HG02973 (cell line): ENCODE data around the gene RAB3C.

ENCODE experiments used
- ATAC-seq: cut with Tn5 transposase; IDR thresholded peaks from one replicate; pipeline ENCODE4 v1.9.1; 2021; ENCODE audit warnings: moderate library complexity; ENCODE audit not compliant: unreplicated experiment

Gene RAB3C

GRCh38 chr5:58816181-58816731 lies 233.4 kb downstream of the RAB3C start:
- no peak for ATAC-seq

DNA sequence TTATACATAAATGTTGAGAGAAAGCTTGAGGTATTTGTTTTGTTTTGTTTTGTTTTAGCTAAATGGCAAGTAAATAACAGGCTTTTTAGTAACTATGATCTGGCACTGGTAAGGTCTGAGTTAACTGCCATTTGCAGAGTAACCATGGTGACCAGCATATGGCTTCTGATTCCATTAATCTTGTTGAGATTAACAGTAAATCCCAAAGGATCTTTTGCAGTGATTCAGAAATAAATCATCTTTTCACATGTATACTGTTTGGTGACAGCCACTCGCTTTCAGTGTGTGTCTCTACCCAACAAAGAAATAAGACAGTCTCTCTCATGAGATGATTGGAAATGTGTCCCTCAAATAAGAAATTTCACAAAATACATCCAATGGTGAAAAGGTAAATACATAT lies 235.6 kb downstream of the RAB3C start:
- no peak for ATAC-seq

DNA sequence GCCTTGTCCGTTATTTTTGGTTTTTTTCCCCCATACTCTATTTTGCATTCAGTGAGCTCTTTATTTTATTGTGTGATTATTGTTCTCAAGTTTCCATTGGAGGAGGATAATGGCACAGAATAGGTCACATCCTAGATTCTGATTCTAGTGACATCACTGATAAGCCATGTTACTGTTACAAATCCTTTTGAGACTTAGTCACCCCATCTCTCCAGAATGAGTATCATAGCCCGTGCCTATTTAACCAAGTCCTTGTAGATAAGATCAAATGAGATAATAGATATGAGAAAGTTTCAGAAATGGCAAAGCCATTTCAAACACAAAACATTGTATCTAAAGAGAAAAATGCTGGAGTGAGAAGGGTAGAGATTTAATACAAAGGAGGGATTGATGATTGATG lies 242.6 kb downstream of the RAB3C start:
- no peak for ATAC-seq

- ATAC-seq, result no peak
These were observed 243.0 kb downstream of the RAB3C start for GRCh38 chr5:58825899-58826298.

DNA sequence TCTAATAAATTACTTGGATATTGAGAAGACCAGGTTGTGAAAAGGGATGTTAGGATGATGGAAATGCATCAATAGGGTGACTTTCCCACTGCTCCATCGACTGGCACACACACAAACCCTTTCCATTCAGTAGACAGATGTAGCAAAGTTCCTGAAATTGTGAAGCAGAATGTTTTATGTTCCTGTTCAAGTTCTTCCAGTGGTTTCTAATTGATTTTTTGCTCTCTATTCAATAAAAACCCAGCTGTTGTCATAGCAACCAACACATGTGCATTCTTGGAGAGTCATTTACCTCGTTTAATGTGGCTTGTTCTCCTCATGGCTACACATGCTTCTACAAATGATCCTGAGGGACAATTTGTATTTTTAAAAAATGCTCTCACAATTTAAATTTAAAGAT lies 244.6 kb downstream of the RAB3C start:
- ATAC-seq, result no peak

DNA sequence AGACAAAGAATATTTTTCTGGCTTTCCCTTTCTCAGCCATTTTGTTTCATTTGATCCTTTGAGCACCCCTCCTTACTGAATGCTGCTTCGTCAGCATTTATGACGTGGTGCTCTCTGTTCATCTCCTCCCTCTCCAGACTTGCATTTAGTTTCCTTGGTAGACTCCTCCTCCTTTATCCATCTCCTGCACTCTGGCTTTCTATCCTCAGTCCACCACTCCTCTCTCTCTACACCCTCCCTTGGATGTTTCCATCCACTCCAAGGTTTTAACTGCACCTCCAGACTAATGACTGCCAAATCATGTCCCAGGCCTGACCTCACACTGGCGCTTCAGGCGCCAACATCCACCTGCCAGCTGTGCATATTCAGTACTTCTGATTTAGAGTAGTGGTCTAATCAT lies 245.4 kb downstream of the RAB3C start:
- no peak for ATAC-seq

DNA sequence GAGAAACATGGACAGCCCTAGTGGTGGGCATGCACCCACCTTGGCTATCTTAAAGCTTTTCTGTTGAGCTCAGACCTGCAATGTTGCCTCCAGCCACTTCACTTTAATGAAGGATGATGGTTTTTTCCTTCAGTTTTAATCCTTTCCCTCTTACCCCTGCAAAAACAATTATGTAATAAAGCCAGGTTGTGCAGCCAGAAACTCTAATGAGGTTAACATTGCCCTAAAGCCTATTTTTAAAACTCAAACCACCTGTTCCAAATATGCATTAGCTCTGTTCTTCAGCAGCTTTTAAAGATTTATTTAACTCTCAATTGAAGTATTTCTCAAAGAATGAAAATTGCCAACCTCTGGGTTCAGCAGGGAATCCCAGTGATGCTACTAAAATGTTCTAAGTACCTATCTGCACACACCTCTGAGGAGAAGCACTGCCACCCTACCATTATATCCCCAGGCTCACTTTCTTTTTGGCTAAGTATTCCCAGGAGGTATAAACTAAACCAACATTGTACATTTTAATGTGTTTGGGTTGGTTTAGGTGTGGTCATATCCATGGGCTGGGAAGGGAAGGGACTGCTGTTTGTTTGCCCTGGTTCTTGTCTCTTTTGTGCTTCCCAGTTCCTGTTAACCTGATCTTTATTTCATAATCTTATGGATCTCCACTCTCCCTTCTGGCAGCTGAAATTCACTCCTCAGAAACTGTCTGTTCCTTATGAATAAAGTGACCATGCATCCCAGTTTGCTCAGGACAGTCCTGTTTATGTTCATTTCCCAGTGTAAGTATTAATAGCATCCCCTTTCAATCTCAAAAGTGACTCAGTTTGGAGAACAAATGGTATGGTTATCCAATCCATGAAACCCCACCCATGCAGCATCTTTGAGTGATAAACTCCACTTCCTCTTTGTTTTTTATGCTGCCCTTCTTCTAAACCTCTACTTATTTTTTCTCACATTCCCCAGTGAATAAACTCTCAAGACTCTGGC lies 251.7 kb downstream of the RAB3C start:
- ATAC-seq, result no peak

DNA sequence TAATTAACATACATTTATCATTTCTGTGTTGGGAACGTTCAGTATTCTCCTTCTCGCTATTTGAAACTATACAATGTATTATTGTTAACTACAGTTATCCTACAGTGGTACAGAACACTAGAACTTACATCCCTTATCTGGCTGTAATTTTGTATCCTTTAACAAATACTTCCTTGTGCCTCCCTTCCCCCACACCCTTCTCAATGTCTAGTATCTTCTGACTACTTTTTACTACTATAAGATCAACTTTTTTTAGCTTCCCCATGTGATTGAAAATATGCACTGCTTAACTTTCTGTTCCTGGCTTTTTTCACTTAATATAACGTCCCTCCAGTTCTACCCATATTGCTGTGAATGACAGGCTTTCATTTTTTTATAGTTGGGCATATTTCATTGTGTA lies 253.5 kb downstream of the RAB3C start:
- no peak for ATAC-seq

DNA sequence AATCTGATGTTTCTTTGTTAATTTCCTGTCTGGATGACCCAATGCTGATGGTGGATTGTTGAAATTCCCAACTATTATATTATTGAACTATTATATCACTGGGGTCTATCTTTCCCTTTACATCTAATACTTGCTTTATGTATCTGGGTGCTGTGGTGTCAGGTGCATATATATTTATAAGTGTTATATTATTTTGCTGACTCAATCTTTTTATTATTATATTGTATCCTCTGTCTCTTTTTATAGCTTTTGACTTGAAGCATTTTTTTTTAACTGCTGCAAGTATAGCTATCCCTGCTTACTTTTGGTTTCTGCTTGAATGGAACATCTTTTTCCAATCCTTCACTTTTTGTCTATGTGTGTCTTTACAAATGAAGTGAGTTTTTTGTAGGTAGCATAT lies 255.9 kb downstream of the RAB3C start:
- no peak for ATAC-seq

DNA sequence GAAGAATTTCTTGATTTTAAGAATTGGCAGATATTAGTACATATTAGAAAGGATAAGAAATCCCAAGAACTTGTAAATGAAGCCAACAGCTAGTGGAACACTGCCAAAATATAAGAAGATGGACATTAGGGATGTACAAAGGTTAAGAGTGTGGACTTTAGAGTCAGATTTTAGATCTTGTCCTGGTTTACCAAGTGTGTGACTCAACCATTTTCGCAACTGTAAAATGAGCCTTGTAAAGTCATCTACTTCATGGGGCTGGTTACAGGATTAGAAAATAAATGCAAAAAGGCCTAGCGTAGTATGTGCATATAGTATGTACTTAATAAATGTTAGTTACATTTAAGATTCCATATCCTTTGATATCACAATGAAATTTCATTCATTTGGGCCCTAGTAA lies 260.0 kb downstream of the RAB3C start:
- no peak for ATAC-seq

- no peak for ATAC-seq
These were observed 261.5 kb downstream of the RAB3C start for GRCh38 chr5:58844395-58844794.

- ATAC-seq, result no peak
These were observed 264.2 kb downstream of the RAB3C start for GRCh38 chr5:58847041-58847440.

DNA sequence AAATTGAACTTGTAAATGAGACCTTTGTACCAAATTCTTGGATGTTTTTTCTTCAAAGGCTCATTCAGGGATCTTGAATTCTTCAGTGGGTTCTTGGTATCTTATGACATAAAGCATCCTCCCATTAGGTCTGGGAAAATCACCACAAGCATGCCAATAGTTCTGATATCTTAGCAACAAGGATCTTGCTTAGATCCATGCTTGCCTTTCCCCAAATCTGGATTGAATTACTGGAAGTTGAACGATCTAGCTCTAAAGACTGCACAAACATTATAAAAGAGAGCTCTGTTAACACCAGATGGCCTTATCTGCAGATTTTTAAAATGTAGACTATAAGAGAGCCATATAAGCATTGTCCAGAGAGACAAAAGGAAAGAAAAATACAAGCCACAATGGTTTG lies 266.3 kb downstream of the RAB3C start:
- no peak for ATAC-seq

GRCh38 chr5:58849921-58850667 lies 267.2 kb downstream of the RAB3C start:
- no peak for ATAC-seq

GRCh38 chr5:58851153-58851552 lies 268.3 kb downstream of the RAB3C start:
- no peak for ATAC-seq

- no peak for ATAC-seq
These were observed 268.7 kb downstream of the RAB3C start for GRCh38 chr5:58851571-58851970.

DNA sequence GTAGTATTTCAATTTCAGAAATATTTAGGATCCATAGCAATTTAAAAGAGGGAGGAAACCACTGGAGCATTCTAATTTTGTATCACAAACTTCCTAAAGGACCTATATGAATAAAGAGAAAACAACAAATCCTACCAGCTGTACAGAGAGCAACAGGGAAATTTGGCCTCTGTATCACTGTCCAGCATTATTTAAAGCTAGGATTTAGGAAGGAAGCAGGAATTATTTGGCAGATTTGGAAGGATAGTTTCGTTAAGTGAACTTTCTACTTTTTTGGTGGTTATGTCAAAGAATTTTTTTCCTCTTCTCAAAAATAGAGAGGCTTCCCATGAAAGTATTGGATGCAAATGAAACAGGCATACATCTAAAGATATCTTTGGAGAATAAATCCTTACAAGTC lies 269.7 kb downstream of the RAB3C start:
- ATAC-seq, result no peak

DNA sequence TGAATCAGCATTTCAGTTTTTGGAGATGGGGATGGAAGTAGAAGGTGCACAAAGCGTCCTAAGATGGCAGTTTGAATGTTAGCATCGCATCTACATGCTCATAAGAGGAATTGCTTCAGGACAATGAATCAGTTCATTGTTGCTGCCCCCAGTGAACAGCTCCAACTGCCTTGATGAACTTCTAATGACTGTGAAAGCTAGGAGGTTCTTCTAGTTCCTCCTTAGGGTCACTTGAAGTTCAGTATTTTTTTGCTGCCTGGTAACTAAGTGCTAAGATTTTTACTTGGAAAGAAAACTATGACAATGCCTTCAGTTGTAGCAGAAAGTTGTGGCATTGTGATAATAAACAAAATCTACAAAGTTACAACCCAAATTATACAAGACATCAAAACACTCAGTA lies 271.6 kb downstream of the RAB3C start:
- no peak for ATAC-seq

- ATAC-seq, result peak; percentile 55
These were observed 273.2 kb downstream of the RAB3C start for GRCh38 chr5:58855851-58856739.

- ATAC-seq, result no peak
These were observed 274.7 kb downstream of the RAB3C start for GRCh38 chr5:58857609-58858008.

DNA sequence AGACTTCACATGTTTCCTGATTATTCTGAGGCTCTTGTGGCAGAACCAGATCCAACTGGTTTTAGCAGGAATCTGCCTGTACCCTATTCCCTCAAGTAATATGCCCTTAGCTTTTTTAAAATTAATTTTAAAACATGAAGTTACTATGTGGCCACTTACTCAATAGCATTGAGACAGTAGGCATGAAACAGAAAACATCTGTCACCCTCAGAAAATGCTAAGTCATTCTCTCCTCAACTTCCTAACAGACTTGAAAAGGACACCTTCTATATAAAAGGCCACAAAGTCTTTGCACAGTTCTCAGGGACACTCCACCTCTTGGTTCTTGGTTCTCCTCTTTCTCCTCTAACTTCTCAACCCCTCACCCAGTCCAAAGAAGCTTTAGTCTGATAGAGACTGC lies 277.8 kb downstream of the RAB3C start:
- no peak for ATAC-seq
